HG03095 (cell line): ENCODE data around the gene SCYL1.

Experiments used
- ATAC-seq: cut with Tn5 transposase; IDR thresholded peaks from one replicate; pipeline ENCODE4 v1.9.1; 2021; ENCODE audit warnings: moderate library complexity; ENCODE audit not compliant: unreplicated experiment

SCYL1 gene

DNA sequence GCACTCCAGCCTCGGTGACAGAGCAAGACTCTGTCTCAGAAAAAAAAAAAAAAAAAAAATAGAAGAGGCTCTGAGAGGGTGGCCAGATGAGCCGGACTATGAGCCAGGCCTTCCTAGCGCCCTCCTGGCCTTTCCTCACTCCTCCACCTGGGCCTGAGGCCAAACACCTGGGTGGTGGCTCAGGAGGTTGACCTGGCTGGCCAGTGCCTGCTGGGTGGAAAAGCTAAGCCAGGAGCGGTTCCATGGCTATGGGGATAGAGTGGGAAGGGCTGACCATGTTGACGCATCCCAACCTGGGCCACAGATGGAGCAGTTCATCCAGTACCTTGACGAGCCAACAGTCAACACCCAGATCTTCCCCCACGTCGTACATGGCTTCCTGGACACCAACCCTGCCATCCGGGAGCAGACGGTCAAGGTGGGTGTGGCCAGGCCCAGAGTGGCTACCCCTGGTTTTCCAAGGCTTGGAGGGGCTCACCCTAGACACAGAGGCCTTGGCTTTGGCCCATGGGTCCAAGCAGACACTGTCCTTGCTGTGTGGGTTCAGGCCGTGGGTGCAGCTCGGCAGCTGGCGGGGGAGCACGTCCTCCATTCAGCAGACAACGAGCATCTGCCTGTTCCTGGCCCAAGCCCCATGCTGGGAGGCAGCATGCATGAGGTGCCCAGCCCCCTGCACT is 7.6 kb downstream of the SCYL1 start:
- ATAC-seq = no peak

DNA sequence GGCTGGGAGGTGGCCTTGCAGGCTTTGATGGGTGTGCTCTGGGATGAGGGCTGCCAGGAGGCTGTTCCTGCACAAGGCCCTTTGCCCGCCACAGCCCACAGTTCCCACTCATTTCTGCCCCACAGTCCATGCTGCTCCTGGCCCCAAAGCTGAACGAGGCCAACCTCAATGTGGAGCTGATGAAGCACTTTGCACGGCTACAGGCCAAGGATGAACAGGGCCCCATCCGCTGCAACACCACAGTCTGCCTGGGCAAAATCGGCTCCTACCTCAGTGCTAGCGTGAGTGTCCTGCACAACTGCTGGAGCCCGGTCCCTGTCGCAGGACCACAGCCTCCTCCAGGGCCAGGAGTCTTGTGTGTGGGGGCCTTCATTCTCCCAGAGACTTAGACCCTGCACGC is 10.2 kb downstream of the SCYL1 start:
- ATAC-seq = no peak

DNA sequence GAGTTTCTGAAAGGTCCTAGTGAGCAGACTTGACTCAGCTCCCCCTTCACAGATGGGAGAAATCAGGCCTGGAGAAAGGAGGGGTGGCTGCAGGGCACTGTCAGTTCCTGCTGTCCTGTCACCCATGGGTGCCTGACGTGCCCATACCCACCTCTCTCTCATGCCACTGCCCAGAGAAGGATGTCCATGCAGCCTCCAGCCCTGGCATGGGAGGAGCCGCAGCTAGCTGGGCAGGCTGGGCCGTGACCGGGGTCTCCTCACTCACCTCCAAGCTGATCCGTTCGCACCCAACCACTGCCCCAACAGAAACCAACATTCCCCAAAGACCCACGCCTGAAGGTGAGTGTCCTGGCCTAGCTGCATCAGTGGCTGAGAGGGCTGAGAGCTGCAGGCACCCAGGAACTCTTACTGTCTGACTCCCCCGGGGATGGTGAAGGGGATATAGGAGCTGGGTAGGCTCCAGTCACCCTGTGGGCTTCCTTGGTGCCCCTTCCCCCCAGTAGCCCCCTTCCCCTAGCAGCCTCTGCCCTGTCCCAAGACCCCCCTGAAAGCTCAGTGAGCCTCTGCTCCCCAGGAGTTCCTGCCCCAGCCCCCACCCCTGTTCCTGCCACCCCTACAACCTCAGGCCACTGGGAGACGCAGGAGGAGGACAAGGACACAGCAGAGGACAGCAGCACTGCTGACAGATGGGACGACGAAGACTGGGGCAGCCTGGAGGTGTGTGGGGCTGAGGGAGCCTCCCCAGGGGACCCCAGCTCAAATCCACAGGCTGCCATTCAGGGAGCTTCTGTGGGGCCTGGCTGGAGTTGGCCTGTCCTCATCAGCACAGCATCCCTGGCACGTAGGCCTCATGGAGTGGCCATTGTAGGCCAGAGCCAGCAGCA is 11.8 kb downstream of the SCYL1 start:
- ATAC-seq = no peak

DNA sequence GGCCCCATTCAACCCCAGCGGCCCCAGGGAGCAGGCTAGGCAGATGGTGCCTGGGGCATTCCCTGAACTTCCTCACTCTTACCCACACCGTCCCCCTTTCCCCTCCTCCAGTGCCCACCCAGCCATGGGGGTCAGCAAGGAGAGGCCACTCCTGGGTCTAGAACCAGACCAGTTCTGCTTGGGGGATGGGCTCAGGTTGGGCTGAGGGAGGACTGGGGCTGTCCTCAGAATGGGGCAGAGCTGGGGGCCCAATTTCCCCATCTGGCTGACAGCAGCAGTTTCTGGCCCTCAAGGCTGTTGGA is 12.4 kb downstream of the SCYL1 start:
- no peak for ATAC-seq

DNA sequence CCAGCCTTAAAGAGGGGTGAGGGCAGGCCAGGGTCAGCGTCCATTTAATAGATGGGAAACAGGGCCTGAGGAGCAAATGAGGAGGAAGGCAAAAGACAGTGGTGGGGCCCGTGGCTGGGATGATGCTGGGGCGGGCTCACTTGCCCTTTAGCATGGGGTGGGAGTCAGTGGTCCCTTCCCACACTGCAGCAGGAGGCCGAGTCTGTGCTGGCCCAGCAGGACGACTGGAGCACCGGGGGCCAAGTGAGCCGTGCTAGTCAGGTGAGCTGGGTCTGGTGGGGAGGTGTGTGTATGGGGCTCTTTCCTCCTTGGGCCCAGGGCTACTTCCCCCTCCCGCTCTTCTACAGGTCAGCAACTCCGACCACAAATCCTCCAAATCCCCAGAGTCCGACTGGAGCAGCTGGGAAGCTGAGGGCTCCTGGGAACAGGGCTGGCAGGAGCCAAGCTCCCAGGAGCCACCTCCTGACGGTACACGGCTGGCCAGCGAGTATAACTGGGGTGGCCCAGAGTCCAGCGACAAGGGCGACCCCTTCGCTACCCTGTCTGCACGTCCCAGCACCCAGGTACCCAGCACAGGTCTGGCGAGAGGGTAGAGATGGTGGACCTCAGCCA is 12.8 kb downstream of the SCYL1 start:
- ATAC-seq = no peak

DNA sequence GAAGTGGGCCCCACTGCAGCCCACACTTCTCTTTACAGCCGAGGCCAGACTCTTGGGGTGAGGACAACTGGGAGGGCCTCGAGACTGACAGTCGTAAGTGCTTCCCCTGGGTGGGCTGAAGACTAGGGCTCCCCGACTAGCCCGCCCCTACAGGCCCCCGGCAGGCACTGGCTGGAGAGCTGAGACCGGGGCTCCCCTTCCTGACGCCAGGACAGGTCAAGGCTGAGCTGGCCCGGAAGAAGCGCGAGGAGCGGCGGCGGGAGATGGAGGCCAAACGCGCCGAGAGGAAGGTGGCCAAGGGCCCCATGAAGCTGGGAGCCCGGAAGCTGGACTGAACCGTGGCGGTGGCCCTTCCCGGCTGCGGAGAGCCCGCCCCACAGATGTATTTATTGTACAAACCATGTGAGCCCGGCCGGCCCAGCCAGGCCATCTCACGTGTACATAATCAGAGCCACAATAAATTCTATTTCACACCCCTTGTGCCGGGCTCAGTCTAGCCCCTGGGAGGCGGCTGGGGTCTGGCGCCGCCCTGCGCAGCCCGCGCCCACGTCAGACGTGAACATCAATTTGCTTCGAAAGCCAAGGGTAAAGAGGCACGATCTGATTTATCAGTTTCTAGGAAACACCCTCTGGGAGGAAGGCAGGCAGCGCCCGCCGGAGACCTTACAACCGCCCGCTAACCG is 13.5 kb downstream of the SCYL1 start:
- no peak for ATAC-seq

DNA sequence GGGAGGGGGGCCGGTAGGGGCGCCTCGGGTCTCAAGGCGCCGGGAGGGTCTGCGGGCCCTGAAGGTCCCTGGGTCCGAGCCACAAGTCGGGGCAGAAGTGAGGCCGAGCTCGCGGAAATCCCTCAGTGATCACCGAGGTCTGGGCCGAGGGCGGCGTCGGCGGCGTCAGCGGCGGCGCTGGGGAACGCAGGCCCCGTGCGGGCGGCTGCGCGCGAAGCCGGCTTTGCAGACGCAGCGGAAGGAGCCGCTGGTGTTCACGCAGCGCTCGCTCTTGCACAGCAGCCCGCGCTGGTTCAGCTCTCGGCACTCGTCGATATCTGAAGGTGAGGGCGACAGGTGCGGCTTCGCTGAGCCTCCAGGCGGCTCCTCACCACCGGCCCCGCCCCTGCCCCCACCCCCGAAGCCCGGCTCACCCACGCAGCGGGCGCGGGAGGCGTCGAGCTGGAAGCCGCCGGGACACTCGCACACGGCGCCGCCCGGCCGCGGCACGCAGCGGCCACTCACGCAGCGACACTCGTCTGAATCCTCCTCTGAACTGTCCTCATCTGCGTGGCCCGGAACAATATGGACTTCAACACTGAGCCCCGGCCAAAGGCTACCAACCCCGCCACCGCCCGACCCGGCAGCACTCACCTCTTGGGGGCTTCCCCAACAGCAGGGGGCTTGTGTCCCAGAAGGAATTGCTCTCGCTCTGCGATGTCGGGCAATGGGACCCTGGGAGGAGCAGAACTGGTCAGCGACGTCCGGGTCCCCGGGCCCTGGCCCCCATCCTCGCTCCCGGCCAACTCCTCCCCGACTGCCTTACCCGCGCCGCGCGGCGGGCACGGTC is 14.2 kb downstream of the SCYL1 start:
- ATAC-seq = no peak

DNA sequence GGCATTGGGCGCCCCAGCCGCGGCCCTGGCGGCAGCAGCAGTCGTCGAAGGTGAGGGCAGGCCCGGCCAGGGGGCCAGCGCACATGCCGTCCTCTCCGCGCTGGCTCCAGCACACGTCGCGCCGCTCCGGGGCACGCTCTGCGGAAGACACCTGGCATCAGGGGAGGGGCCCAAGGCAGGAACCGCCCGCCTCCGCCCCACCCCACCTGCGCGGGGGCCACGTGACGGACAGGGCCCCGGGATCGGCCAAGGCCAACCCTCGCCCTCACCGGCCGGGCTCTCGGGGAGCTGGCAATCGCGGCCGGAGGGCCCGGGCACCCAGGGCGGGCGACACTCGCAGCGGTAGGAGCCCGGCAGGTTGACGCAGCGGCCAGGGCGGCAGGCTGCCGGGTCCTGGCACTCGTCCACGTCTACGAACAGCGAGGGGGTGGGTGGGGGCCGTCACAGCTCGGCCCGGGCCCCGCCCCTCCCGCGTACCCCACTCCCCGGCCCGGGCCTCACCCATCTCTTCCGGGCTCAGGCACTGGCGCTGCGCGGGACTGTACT is 14.9 kb downstream of the SCYL1 start:
- ATAC-seq = peak; percentile 36

DNA sequence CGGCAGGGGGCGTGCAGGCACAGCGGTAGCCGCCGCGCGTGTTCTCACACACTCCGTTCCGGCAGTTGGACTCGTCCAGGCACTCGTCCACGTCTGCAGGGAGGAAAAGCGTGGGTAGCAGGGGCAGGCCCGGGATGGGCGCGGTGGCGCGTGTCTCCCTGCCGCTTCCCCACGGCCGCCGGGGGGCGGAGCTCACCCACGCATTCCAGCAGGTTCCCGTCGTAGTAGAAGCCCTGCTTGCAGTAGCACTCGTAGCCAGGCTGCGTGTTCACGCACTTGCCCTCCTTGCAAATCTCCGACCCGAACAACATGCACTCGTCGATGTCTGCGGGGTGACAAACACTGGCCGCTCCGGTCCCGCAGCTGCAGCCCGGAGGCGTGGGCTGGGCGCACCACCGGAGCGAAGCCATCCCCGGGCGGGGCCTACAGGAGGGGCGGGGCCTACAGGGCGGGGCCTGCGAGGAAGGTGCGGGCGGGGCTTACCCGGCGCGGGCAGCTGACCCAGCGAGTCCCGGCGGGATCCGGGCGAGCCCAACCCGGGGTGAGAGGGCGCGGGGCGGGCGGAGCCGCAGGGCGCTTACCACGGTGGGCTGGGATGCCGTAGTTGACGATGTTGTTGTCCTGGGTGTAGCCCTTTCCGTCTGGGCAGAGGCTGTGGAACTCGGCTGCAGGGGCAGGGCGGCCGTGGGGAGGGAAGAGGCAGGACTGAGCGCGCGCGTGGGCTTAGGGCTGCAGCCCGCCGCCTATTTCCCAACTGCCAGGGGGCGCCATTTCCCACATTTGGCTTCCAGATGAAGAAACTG is 15.6 kb downstream of the SCYL1 start:
- ATAC-seq = peak; percentile 56

DNA sequence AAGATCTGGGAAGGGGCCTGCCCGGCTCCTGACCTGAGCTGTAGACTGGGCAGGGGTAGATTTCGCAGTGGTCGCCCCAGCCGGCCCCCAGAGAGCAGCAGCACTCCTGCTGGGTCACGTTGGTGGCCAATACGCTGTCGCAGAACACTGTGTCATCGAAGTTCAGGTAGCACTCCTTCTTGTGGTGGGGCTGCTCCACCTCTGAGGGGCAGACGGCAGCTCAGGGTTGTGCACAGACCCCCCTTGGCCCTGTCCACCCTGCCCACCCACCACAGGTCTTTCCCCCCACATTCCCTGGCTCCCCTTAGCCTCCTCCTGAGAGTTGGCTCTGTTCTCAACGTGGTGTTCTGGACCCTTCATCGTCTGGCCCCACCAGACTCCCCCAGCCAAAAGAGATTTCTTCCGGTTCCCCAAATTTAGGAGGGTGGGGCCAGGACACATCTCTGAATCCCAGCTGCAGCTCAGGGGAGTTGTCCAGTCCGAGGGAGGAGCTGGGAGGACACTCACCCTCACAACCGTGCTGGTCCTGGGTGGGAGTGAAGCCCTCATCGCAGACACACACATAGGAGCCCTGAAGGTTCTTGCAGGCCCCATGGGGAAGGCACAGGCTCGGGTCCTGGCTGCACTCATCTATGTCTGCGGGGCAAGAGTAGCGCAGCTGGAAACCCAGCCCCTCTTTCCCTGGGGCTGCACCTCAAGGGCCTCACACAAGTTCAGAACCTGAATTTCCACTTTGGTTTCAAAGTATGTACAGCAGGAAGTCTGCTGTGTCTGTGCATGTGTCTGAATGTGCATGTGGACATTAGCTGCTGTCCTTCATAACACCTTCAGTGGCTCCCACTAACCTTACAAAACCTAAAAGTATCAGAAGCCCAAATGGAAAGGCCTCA is 16.5 kb downstream of the SCYL1 start:
- no peak for ATAC-seq

DNA sequence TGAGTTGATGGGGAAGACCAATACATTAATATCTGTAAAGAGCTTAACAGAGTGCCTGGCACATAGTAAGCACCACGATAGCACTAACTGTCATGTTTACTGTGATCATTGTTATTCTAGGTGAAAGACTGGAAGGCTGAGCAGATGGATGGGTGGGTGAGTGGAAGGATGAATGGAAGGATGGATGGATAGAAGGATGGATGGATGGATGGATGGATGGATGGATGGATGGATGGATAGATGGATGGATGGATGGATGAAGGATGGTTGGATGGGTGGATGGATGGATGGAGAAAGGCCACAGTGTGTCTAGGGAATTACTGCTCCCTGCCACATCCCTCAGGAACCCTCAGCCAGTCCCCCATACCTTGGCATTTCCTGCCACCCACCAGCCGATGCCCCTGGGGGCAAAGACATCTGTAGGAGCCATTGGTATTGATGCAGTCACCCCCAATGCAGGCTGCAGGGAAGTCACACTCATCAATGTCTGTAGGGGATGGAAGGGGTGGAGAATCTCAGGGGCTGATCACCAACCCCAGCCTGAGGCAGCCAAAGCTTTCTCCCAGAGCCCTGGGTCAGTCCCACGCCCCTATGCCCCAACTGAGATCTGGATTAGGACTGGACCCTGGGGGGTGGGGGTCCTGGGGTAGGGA is 18.0 kb downstream of the SCYL1 start:
- no peak for ATAC-seq

DNA sequence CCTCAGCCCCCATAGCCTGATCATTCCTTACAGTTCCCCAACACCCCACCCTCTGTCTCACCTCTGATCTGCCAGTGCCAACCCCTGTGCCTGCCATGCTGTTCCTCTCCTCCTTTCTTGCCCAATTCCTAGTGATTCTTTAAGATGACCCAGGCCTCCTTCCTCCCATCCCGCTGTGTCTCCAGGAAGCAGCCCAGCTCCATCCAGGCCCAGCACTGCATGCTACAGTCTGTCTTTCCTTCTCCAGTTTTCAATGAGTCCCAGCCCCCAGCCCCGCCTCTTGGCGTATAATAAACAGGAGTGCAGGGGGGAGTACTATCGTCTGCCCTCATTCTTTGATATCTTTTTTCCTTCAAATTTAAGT is 21.0 kb downstream of the SCYL1 start:
- ATAC-seq = no peak

DNA sequence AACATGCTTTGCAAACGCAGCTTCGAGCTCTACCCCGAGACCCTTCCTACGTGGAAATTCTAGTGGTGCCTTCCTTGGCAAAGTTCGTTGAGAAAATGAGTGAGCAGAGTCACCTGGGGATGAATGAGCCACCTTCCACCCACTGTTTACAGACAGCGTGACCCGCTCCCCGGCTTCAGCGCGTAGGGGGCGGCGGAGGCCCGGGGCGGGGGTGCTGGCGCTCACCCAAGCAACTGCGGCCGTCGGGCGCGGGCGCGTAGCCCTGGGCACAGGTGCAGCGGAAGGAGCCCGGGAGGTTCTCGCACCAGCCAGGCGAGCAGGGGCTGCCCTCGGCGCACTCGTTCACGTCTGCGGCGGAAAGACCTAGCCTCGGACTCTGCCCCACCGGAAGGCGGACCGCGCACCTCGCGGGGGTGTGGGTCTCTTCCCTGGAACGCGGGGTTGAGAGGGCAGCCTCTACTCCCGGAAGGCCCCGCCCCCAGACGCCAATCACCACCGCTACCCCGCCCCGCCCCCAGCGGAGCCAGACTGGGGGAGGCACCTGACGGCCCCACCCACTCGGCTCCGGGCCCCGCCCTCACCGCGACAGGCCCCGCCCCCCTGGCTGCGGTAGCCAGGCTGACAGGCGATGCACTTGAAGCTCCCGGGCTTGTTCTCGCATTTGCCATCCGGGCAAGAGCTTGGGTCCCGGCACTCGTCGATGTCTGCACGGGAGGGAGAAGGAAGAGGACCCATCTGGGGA is 21.5 kb downstream of the SCYL1 start:
- no peak for ATAC-seq

DNA sequence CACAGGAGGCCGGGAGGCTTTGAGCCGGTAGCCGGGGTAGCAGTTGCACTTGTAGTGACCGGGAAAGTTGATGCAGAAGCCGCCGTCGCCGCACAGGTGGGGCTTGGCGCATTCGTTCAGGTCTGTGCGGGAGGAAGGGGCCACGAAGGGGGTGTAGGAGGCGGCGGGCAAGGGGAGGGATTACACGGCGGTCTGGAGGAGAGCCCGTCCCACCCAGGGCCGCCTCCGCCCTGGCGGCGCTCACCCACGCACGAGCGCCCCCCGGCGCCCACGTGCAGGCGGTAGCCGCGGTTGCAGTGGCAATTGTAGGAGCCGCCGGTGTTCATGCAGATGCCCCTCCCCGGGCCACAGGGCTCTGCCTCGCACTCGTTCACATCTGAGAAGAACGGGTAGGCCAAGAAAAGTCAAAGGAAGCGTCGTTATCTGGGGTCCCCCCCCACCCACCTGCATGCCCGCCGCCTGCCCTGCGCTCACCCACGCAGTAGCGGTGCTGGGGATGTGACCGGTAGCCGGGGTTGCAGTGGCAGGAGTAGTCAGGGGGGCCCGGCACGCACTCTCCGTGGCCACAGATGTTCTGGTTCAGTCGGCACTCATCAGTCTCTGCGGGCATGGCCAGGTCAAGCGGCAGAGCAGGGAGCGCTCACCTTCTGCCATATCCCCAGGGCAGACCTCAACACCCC is 22.7 kb downstream of the SCYL1 start:
- ATAC-seq = no peak

DNA sequence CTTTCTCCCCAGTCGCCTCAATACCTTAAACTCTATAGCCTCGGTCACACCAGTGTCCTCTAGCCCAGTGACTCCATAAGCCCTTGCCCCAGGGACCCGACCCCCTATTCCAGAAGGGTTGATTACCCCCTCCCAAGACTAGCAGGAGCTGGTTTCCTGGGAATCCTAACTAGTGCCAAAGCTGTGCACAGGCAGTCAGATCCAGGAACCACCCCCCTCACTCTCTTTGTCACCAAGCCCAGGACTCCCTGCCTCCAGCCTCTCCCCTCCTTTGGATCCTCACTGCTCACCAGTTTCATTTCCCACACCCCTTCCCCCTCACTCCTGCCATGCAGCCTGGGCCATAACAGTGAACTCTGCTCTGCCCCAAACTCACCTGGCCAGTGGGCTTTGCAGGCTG is 23.5 kb downstream of the SCYL1 start:
- ATAC-seq = no peak

DNA sequence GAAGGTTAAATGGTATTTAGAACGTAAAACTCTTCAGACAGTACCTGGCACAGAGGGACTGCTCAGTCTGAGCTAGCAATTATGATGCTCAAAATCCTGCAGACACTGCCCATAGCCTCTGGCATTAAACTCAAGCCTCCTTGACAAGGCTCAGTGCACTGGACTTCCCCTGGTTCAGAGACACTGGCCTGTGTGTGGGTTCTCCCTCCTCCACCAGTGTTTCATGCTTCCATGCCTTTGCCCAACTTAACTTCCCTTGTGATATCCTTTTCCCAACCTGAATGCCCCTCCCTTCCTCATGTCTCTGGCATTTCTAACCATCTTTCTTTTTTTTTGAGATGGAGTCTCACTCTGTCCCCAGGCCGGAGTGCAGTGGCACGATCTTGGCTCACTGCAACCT is 24.2 kb downstream of the SCYL1 start:
- no peak for ATAC-seq
